Spleen (tissue), 11 donors: ENCODE data around the gene OSBPL9. TPM values are rescaled to one million over a fixed set of nuclear protein-coding genes. Genes with fewer than 3 reads are reported as not detected.

ENCODE experiments used
- DNase-seq: peaks from one replicate; pipeline ENCODE4 v3.0.0-alpha.2; 2020
- H3K27ac ChIP-seq, 8 donors: fragments of 200-600 bp; sonication (generic) in 7 of 8; 1 replicate in 4 of 8; 2 replicates in 4 of 8; pipeline versions ENCODE4 v1.5.0 to v1.8.0; 2016 to 2021; ENCODE audit warnings: inconsistent platforms in 4 of 8, mild to moderate bottlenecking in 4 of 8, moderate library complexity in 1 of 8
- H3K27me3 ChIP-seq, 7 donors: fragments of 200-600 bp; sonication (generic) in 6 of 7; replicated peaks in 1 of 7; 1 replicate in 4 of 7; 2 replicates in 3 of 7; pipeline versions ENCODE4 v1.5.0 to v1.8.0; 2016 to 2021; ENCODE audit warnings: inconsistent platforms in 3 of 7, mild to moderate bottlenecking in 1 of 7
- H3K36me3 ChIP-seq, 6 donors: fragments of 200-600 bp; sonication (generic) in 5 of 6; 1 replicate in 4 of 6; 2 replicates in 2 of 6; pipeline versions ENCODE4 v1.5.0 to v1.8.0; 2016 to 2021; ENCODE audit warnings: inconsistent platforms in 2 of 6
- H3K4me1 ChIP-seq, 6 donors: fragments of 200-600 bp; sonication (generic) in 5 of 6; 1 replicate in 3 of 6; 2 replicates in 3 of 6; pipeline versions ENCODE4 v1.5.0 to v1.8.0; 2016 to 2021; ENCODE audit warnings: inconsistent platforms in 3 of 6
- H3K4me3 ChIP-seq, 8 donors: fragments of 200-600 bp; sonication (generic) in 7 of 8; 1 replicate in 4 of 8; 2 replicates in 4 of 8; pipeline versions ENCODE4 v1.5.0 to v1.8.0; 2016 to 2021; ENCODE audit warnings: inconsistent platforms in 4 of 8, mild to moderate bottlenecking in 4 of 8, moderate library complexity in 2 of 8
- H3K9me3 ChIP-seq, 8 donors: fragments of 200-600 bp; sonication (generic) in 7 of 8; 1 replicate in 4 of 8; 2 replicates in 4 of 8; pipeline versions ENCODE4 v1.5.0 to v1.8.0; 2016 to 2021; ENCODE audit warnings: inconsistent platforms in 4 of 8
- POLR2A ChIP-seq, 3 donors: fragments of 450-650 bp; IDR thresholded peaks; one replicate each; pipeline ENCODE4 v1.5.1; 2017; ENCODE audit warnings: antibody characterized with exemption in 3 of 3, mild to moderate bottlenecking in 1 of 3
- POLR2AphosphoS5 ChIP-seq, 3 donors: sonication (generic); formaldehyde crosslinking; IDR thresholded peaks; one replicate each; pipeline ENCODE4 v1.5.1; 2017; ENCODE audit warnings: antibody characterized with exemption in 3 of 3
- WGBS, 5 donors: extraction: QIAGEN DNeasy Blood & Tissue Kit in 3 of 5; methylation state at CpG; one replicate each; pipeline versions ENCODE4 v1.1.5 to v1.1.7; 2013 to 2018; 5-methylcytosine and 5-hydroxymethylcytosine counted together
- intact Hi-C: fragments of 100-400 bp; cut with DNase I; formaldehyde crosslinking; loops from one replicate; pipeline ENCODE4 v1.15.0; 2023; ENCODE audit warnings: low total_unique reads
- polyA plus RNA-seq, 3 donors: library from polyadenylated mRNA; stranded (reverse); fragments of 200-250 nt; gene quantifications; one replicate each; pipeline ENCODE4 v1.2.1, GENCODE V29; 2013
- total RNA-seq, 7 donors: library from RNA; depleted of rRNA in 3 of 7; stranded (reverse); fragments of >200 nt in 3 of 7; fragmentation: NEBNext Ultra II Directional in 4 of 7; extraction: Animal tissue kit (Norgen Biotek cat#: 25700) in 4 of 7; gene quantifications; one replicate each; pipeline versions ENCODE4 v1.1.0 to v1.2.1, GENCODE V29; 2016 to 2021
- TF ChIP-seq, protein P1 (sequence below), 11 experiments: fragments of 200-600 bp in 7 of 11; fragments of 450-650 bp in 4 of 11; sonication (generic) in 4 of 11; IDR thresholded peaks in 8 of 11; conservative IDR thresholded peaks in 3 of 11; 1 replicate in 7 of 11; 2 replicates in 4 of 11; pipeline versions ENCODE4 v1.4.0 to v1.8.0; 2016 to 2021; ENCODE audit warnings: antibody characterized with exemption in 11 of 11, inconsistent platforms in 4 of 11, mild to moderate bottlenecking in 1 of 11
- donor health status: healthy with polysubstance abuse.
- donor health status: DM: no; HTN: no; CAD: no; lungs with moderate emphysema.
- donor health status: DM: no; HTN: no; CAD: no.
- donor health status: Bipolar disorder and iron deficiency.
- donor health status: healthy.
- donor health status: DM: no; HTN: no; CAD: no.
- donor health status: DM: yes; HTN: yes; CAD: no.

Gene OSBPL9
- total and polyA plus RNA-seq, 10 donors, result 34.6 to 97.4 (median 80.6) TPM

DNA sequence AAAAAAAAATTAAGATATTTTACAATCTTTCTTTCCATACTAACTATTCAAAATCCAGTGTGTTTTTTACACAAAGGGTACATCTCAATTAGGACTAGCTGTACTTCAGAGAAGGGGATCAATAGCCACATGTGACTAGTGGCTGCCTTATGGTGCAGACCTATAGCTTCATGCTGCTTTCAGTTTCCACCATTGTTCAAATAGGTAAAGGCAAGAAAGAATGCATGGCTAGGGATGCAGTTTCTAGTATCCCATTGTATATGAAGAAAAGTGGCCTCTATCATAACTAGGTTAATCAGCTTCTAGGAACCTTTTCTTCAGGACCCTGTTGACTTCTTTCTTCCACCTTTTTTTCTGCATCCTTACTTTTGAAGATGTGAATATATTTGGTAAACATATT lies 35.7 kb downstream of the OSBPL9 start:
- no peak for TF ChIP-seq POLR2AphosphoS5 (IDR thresholded peaks at IDR 0.05)
- no peak for TF ChIP-seq POLR2A (IDR thresholded peaks at IDR 0.05)
- TF ChIP-seq, protein P1, sequence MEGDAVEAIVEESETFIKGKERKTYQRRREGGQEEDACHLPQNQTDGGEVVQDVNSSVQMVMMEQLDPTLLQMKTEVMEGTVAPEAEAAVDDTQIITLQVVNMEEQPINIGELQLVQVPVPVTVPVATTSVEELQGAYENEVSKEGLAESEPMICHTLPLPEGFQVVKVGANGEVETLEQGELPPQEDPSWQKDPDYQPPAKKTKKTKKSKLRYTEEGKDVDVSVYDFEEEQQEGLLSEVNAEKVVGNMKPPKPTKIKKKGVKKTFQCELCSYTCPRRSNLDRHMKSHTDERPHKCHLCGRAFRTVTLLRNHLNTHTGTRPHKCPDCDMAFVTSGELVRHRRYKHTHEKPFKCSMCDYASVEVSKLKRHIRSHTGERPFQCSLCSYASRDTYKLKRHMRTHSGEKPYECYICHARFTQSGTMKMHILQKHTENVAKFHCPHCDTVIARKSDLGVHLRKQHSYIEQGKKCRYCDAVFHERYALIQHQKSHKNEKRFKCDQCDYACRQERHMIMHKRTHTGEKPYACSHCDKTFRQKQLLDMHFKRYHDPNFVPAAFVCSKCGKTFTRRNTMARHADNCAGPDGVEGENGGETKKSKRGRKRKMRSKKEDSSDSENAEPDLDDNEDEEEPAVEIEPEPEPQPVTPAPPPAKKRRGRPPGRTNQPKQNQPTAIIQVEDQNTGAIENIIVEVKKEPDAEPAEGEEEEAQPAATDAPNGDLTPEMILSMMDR (IDR thresholded peaks at IDR 0.05 in 8 of 11, conservative IDR thresholded peaks at IDR 0.05 in 3 of 11), result no peak
- H3K36me3 ChIP-seq, result peaks cover 0 to 44% (median 4%) of the 10 kb centered on the region in 6 donors
- peaks cover 0 to 41% (median 14%) of the 10 kb centered on the region in 6 donors for H3K4me1 ChIP-seq
- no peaks in the 10 kb centered on the region for H3K9me3 ChIP-seq
- intact Hi-C loops, result no loop called here
- no peaks in the 10 kb centered on the region for H3K27me3 ChIP-seq
- DNase-seq, result no peak
- H3K27ac ChIP-seq, result no peak overlapping the region
- H3K4me3 ChIP-seq, result no peak overlapping the region

DNA sequence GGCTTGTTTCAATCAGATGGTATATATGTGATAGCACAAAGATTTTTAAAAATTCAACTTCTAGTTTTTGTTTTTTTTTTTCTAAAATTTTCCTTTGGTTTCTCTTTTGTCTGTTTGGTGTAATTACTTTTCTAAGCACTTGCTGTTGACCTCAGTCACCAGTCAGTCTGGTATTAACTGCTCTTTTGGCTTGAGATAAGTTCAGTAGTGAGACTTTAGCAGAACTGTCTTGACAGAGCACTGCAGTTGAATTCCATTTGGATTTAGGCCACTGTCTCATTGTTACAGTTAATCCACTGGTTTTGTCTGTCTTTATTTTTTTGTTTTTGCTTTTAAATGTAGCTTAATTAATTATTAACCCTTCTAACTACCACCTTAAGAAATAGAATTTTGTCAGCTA lies 36.2 kb downstream of the OSBPL9 start:
- peaks cover 0 to 45% (median 4%) of the 10 kb centered on the region in 6 donors for H3K36me3 ChIP-seq
- H3K27me3 ChIP-seq, result no peaks in the 10 kb centered on the region
- H3K4me3 ChIP-seq, result no peak overlapping the region
- TF ChIP-seq POLR2AphosphoS5 (IDR thresholded peaks at IDR 0.05), result no peak
- no peak for TF ChIP-seq POLR2A (IDR thresholded peaks at IDR 0.05)
- TF ChIP-seq, protein P1 (IDR thresholded peaks at IDR 0.05 in 8 of 11, conservative IDR thresholded peaks at IDR 0.05 in 3 of 11), result no peak
- H3K9me3 ChIP-seq, result no peaks in the 10 kb centered on the region
- DNase-seq, result no peak
- intact Hi-C loops, result no loop called here
- no peak overlapping the region for H3K27ac ChIP-seq
- H3K4me1 ChIP-seq, result peaks cover 0 to 35% (median 12%) of the 10 kb centered on the region in 6 donors

DNA sequence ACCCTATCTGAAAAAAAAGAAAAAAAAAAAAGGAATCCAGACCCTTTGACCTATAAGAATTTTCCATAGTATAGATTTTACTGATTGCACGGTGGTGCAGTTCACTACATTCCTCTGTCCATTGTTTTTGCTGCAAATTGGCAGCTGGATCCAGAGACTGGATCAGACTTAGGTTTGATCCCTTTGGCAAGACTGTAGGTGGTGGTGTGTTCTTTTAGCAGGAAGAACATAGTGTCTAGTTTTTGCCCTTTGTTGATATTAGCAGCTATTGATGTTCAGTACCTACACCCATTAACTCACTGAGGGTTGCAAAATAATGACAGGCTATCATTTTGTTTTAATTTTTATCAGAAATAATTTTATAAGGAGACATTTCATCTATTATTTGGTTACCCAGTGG lies 37.1 kb downstream of the OSBPL9 start:
- H3K36me3 ChIP-seq, result peaks cover 0 to 45% (median 4%) of the 10 kb centered on the region in 6 donors
- DNase-seq, result no peak
- peaks cover 0 to 27% (median 7%) of the 10 kb centered on the region in 6 donors for H3K4me1 ChIP-seq
- H3K27ac ChIP-seq, result no peak overlapping the region
- intact Hi-C loops, result no loop called here
- no peak for TF ChIP-seq POLR2A (IDR thresholded peaks at IDR 0.05)
- no peak for TF ChIP-seq POLR2AphosphoS5 (IDR thresholded peaks at IDR 0.05)
- WGBS, 5 donors, result 84 to 92% (median 90%) methylated on average over 1 of the region's 1 CpG
- H3K9me3 ChIP-seq, result no peaks in the 10 kb centered on the region
- H3K27me3 ChIP-seq, result no peaks in the 10 kb centered on the region
- H3K4me3 ChIP-seq, result no peak overlapping the region

DNA sequence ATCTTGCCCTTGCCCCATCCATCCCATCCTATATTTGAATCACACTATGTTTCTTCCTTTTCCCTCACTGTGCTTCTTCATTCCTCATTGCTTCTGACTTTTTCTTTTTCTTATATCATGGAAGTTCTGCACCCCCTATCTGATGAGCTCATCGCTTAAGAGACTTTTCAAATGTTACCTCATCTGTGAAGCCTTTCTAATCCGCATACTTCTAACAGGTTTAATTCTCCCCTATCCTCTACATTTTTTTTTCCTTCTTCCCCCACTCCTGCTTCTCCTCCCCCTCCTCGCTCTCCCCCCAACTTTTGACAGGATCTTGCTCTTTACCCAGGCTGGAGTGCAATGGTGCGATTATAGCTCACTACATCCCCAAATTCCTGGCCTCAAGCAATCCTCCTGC lies 39.5 kb downstream of the OSBPL9 start:
- intact Hi-C loops, result no loop called here
- Histone ChIP-seq H3K9me3 (no peaks in the 10 kb centered on the region), H3K27ac (no peak overlapping the region), H3K4me1 (peaks cover 0 to 7% (median 1%) of the 10 kb centered on the region in 6 donors), H3K4me3 (no peak overlapping the region), H3K36me3 (peaks cover 0 to 45% (median 4%) of the 10 kb centered on the region in 6 donors), H3K27me3 (no peaks in the 10 kb centered on the region)
- no peak for TF ChIP-seq POLR2A (IDR thresholded peaks at IDR 0.05)
- TF ChIP-seq, protein P1 (IDR thresholded peaks at IDR 0.05 in 8 of 11, conservative IDR thresholded peaks at IDR 0.05 in 3 of 11), result no peak
- TF ChIP-seq POLR2AphosphoS5 (IDR thresholded peaks at IDR 0.05), result no peak
- no peak for DNase-seq
- 94 to 99% (median 97%) methylated on average over 4 of the region's 4 CpGs for whole genome bisulfite sequencing, 5 donors

DNA sequence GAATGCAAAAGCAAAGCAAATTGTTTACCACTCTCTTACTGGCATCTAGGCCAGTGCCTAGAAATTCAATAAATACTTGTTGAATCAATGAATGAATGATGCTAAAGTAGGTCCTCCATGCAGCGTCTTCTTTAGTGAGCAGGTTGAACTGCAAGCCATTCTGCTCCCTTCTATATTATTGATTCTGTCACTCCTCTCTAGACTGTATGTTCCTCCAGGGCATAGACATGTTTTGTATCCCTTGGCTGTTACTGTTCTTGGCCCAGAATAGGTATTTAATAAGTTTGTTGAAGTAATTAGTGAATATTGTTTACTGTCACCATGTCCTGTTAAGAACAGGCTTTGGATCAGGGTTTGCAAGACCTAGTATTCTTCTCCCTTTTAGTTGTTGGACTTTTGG lies 43.7 kb downstream of the OSBPL9 start:
- H3K9me3 ChIP-seq, result no peaks in the 10 kb centered on the region
- H3K36me3 ChIP-seq, result peaks cover 0 to 14% (median under 1%) of the 10 kb centered on the region in 6 donors
- peaks cover 0 to 9% (median 0%) of the 10 kb centered on the region in 6 donors for H3K4me1 ChIP-seq
- H3K27me3 ChIP-seq, result no peaks in the 10 kb centered on the region
- no peak overlapping the region for H3K4me3 ChIP-seq
- H3K27ac ChIP-seq, result no peak overlapping the region
- TF ChIP-seq, protein P1 (IDR thresholded peaks at IDR 0.05 in 8 of 11, conservative IDR thresholded peaks at IDR 0.05 in 3 of 11), result no peak
- no peak for TF ChIP-seq POLR2AphosphoS5 (IDR thresholded peaks at IDR 0.05)
- no peak for TF ChIP-seq POLR2A (IDR thresholded peaks at IDR 0.05)
- WGBS, 5 donors, result 91 to 100% (median 96%) methylated on average over 1 of the region's 1 CpG
- intact Hi-C loops, result no loop called here
- DNase-seq, result no peak
